ENCODE results near the gene CAVIN4.

The CAVIN4 gene

GRCh38 chr9:100577776-100578448, at the start of gene CAVIN4:
Gene CAVIN4, plus strand, starts transcription at chr9:100578079. Its CDS starts 65 bp downstream, at chr9:100578144.
- no peak for DNase-seq (ENCODE audit: extremely low read depth, low read depth)
- TF ChIP-seq CTCF (IDR thresholded peaks at IDR 0.05; ENCODE audit: low read depth, low read length, missing control alignments), result no peak
- H3K4me3 ChIP-seq (replicated peaks; ENCODE audit: low read depth, low read length), result no peak within 1 kb of the TSS

- no peak for TF ChIP-seq CTCF (IDR thresholded peaks at IDR 0.05; ENCODE audit: low read depth, low read length, missing control alignments)
- H3K4me3 ChIP-seq (replicated peaks; ENCODE audit: low read depth, low read length), result no peak overlapping the region
- no peak for DNase-seq (ENCODE audit: extremely low read depth, low read depth)
Measured at GRCh38 chr9:100534401-100534800, 43.5 kb upstream of the CAVIN4 start.

GRCh38 chr9:100540327-100540726, 37.6 kb upstream of the CAVIN4 start:
- DNase-seq (ENCODE audit: extremely low read depth, low read depth), result no peak
- no peak for TF ChIP-seq CTCF (IDR thresholded peaks at IDR 0.05; ENCODE audit: low read depth, low read length, missing control alignments)
- no peak overlapping the region for H3K4me3 ChIP-seq (replicated peaks; ENCODE audit: low read depth, low read length)

GRCh38 chr9:100549048-100549447, 28.8 kb upstream of the CAVIN4 start:
- no peak for DNase-seq (ENCODE audit: extremely low read depth, low read depth)
- TF ChIP-seq CTCF (IDR thresholded peaks at IDR 0.05; ENCODE audit: low read depth, low read length, missing control alignments), result no peak
- H3K4me3 ChIP-seq (replicated peaks; ENCODE audit: low read depth, low read length), result no peak overlapping the region

GRCh38 chr9:100554935-100555401, 22.9 kb upstream of the CAVIN4 start:
- no peak for TF ChIP-seq CTCF (IDR thresholded peaks at IDR 0.05; ENCODE audit: low read depth, low read length, missing control alignments)
- H3K4me3 ChIP-seq (replicated peaks; ENCODE audit: low read depth, low read length), result no peak overlapping the region
- no peak for DNase-seq (ENCODE audit: extremely low read depth, low read depth)

- TF ChIP-seq CTCF (IDR thresholded peaks at IDR 0.05; ENCODE audit: low read depth, low read length, missing control alignments), result no peak
- DNase-seq (ENCODE audit: extremely low read depth, low read depth), result no peak
- no peak overlapping the region for H3K4me3 ChIP-seq (replicated peaks; ENCODE audit: low read depth, low read length)
Measured at GRCh38 chr9:100555471-100555870, 22.4 kb upstream of the CAVIN4 start.

- no peak for TF ChIP-seq CTCF (IDR thresholded peaks at IDR 0.05; ENCODE audit: low read depth, low read length, missing control alignments)
- DNase-seq (ENCODE audit: extremely low read depth, low read depth), result no peak
- H3K4me3 ChIP-seq (replicated peaks; ENCODE audit: low read depth, low read length), result no peak overlapping the region
Measured at GRCh38 chr9:100557053-100557452, 20.8 kb upstream of the CAVIN4 start.

Measured in HFF-Myc (cell line).